SIG-M5 (cell line): ENCODE data around the gene PARP3.

ENCODE experiments used
- DNase-seq: peaks from one replicate; lab custom pipeline; 2025; lab: John Stamatoyannopoulos, UW

PARP3 gene

GRCh38 chr3:51948016-51948580, 5.9 kb downstream of the PARP3 start:
- DNase-seq, result no peak

- no peak for DNase-seq
Observed at GRCh38 chr3:51949121-51949520, 7.0 kb downstream of the PARP3 start.

- DNase-seq, result no peak
Observed at GRCh38 chr3:51950899-51951298, 8.7 kb downstream of the PARP3 start.

DNA sequence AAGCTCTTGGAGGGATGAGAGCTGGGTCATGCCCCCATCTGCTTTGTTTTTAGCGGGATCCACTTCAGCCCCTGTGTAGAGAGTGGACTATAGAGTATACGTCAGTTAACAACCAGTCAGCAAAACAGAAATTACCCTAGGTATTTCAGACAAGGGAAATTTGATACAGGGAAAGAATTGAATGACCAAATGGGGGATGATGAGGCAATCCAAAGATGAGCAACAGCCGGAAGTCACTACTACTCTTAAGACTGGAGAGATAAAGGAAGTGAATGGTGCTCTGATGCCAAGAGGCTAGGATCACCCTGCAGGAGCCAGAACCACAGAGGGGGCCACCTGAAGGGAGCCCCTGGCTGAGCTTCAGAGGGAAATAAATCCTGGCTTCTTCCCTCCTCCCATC, 11.3 kb downstream of the PARP3 start:
- peak; percentile 66 for DNase-seq

DNA sequence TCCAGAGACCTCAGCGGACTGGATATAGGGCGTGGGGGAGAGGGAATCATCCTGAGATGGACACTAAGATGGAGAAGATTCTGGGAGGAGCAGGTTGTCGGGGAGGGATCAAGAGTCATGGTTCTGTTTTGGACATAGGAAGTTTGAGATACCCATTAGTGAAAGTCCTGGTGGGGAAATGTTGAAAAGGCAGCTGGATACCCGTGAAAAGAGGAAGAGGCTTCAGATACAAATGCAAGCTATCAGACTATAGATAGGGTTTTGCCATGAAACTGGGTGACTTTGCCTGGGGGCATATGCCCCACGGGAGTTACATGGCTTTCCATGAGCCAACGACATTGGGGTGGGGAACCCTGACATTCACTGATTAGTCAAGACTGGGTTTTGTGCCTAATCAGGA, 11.9 kb downstream of the PARP3 start:
- no peak for DNase-seq

GRCh38 chr3:51954713-51955112, 12.6 kb downstream of the PARP3 start:
- DNase-seq, result no peak

GRCh38 chr3:51955175-51955892, 13.2 kb downstream of the PARP3 start, which contains the start of gene GPR62:
Gene GPR62, plus strand, starts transcription at chr3:51955381. Its CDS starts 272 bp downstream, at chr3:51955653.
- DNase-seq, result no peak

DNA sequence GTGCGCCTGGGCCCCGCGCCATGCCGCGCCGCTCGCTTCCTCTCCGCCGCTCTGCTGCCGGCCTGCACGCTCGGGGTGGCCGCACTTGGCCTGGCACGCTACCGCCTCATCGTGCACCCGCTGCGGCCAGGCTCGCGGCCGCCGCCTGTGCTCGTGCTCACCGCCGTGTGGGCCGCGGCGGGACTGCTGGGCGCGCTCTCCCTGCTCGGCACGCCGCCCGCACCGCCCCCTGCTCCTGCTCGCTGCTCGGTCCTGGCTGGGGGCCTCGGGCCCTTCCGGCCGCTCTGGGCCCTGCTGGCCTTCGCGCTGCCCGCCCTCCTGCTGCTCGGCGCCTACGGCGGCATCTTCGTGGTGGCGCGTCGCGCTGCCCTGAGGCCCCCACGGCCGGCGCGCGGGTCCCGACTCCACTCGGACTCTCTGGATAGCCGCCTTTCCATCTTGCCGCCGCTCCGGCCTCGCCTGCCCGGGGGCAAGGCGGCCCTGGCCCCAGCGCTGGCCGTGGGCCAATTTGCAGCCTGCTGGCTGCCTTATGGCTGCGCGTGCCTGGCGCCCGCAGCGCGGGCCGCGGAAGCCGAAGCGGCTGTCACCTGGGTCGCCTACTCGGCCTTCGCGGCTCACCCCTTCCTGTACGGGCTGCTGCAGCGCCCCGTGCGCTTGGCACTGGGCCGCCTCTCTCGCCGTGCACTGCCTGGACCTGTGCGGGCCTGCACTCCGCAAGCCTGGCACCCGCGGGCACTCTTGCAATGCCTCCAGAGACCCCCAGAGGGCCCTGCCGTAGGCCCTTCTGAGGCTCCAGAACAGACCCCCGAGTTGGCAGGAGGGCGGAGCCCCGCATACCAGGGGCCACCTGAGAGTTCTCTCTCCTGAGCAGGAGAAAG, 14.0 kb downstream of the PARP3 start:
- DNase-seq, result no peak

- DNase-seq, result no peak
Observed at GRCh38 chr3:51957520-51958205, 15.5 kb downstream of the PARP3 start.

DNA sequence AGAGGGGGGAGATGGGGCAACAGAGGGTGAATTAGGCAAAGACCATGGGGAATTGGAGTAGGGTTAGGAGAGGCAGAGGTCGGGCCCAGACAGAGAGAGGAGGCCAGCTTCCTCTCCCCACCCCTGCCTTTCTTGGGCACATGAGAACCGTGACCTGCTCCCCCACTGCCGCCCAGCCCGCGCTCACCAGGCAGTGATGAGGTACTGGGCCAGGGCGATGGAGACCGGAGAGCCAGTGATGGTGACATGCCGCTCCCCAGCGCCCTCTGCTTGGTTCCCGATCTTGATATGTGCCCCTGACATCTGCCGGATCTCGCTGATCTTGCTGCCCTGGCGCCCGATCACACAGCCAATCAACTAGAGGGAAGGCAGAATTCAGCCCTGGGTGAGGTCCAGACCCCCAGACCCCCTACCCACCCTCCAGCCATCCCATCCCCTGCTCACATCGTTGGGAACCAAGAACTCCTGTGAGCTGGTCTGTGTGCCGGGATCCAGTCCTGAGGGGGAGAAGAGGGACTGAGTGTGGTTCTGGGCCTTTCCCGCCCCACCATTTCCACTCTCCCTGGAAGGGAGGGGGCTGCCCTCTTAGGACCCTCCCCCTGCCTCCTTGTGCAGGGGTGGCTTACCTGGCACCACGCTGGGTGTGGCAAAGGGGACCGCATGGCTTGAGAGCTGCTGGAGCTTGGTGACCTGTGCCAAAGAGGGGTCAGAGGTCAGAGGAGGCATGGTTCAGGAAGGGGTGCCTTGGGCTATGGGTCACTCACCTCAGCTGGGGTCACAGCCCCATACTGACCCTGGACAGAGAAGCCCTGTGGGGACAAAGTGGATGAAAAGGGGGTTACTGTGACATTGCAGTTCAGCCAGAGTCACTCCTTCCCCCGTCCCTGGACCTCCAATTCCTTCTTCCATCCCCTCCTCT, 16.7 kb downstream of the PARP3 start:
- DNase-seq, result no peak

- no peak for DNase-seq
Observed at GRCh38 chr3:51959651-51960050, 17.5 kb downstream of the PARP3 start.

DNA sequence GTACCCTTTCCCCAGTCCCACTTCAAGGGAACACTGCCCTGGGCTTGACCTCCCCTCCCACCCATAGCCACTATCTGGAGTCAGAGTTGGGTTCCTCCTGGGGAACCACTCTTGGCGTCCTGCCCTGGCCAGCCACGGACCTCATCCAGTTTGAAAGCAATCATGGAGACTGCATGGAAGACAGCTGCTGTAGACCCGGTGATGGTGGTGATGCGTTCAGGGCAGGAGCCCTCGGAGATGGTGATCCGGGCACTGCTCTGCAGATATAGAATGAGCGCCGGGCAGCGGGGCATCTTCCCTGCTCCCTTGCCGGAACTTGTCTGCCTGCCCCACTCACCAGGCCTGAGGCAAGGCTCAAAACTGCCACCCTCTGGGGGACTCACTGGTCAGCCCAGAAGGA, 18.2 kb downstream of the PARP3 start:
- DNase-seq, result no peak

GRCh38 chr3:51961011-51961410, 18.8 kb downstream of the PARP3 start:
- DNase-seq, result no peak

GRCh38 chr3:51961602-51962569, 19.7 kb downstream of the PARP3 start:
- no peak for DNase-seq

GRCh38 chr3:51962854-51963530, 20.8 kb downstream of the PARP3 start:
- DNase-seq, result no peak

- DNase-seq, result no peak
Observed at GRCh38 chr3:51963951-51964451, 21.8 kb downstream of the PARP3 start.

DNA sequence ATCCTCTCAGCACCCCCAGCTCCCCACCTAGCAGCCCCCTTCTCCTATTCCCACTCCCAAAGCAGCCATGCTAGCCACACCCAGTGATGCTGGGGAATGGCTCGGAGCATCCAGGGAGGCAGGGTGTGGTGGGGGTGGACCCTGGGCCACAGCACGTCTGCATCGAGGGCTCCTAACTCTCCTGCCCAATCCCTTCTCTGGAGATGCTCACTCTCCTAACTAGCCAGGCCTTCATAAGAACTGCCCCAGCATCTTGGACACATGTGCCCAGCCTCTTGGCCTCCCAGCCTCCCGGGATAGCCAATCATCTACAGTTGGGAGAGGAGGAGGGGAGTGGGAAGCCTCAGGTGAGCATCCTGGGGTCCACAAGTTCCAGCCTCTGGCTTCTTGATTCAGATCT, 22.4 kb downstream of the PARP3 start:
- DNase-seq, result no peak

DNA sequence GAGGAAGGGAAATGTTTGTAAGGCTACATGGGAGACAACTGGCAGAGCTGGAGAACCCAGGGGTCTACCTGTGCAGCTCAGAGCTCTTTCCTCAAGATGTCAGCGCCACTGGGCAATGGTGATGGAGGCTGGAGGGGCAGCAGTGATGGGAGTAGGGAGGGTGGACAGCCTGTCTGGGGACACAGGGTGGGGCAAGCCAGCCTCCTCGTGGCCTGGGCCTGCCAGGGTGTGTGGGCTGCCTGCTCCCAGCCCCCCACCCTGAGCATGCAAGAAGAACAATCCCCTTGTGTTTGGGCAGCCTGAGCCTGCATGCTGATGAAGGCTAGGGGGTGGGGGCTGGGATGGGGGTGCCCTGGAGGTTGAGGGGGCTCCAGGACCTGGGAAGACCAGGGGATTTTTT, 23.9 kb downstream of the PARP3 start:
- DNase-seq, result no peak

DNA sequence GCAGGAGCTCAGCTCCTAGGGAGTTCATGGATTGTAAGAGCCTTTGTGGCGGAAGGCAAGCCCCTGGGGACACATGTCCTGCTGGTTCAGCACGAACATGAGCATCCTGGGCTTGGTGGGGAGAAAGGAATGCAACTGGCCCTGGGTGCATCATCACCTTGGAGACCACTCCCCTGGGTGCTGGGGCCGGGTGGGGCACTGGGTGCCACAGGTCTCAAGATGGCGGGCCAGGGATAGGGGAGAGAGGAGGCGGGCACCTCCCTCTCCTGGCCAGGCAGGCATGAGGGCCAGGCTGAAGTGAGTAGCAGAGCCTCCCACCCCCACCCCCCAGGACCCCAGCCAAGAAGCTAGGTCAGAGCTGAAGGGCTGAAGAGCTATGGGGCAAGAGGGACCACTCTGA, 24.3 kb downstream of the PARP3 start:
- DNase-seq, result no peak
